Calu3 (cell line): ENCODE data around the gene CTXN3. TPM values are rescaled to one million over a fixed set of nuclear protein-coding genes. Genes with fewer than 3 reads are reported as not detected.
"Not testable (repeated sequence)": the region's sequence is repeated elsewhere in the genome, so short reads cannot be mapped to it uniquely, and the experiment has no call there.

ENCODE experiments used
- BruUV-seq: library from RNA; stranded (reverse); fragments of 400-500 nt; replicated peaks from 2 replicates; lab custom pipeline; 2021; lab: Mats Ljungman, UMichigan
- CTCF ChIA-PET: fragments of 300-600 bp; sonication (Branson Sonifier 250); formaldehyde crosslinking; loops from one replicate; lab custom pipeline; 2022; ENCODE audit warnings: antibody characterized with exemption; lab: Charles Lee
- DNase-seq: peaks from one replicate; pipeline ENCODE4 v3.0.0; 2022
- H3K27ac Mint-ChIP-seq: one replicate; pipeline ENCODE4 v1.8.0; 2022; ENCODE audit warnings: mixed read lengths; ENCODE audit not compliant: unreplicated experiment
- H3K27me3 Mint-ChIP-seq: one replicate; pipeline ENCODE4 v1.8.0; 2022; ENCODE audit warnings: mixed read lengths; ENCODE audit not compliant: unreplicated experiment
- H3K36me3 Mint-ChIP-seq: one replicate; pipeline ENCODE4 v1.8.0; 2022; ENCODE audit warnings: mild to moderate bottlenecking, moderate library complexity, mixed read lengths; ENCODE audit not compliant: insufficient read depth, unreplicated experiment
- H3K4me1 Mint-ChIP-seq: one replicate; pipeline ENCODE4 v1.8.0; 2022; ENCODE audit warnings: mild to moderate bottlenecking, low read depth, mixed read lengths; ENCODE audit not compliant: unreplicated experiment
- H3K4me3 Mint-ChIP-seq: one replicate; pipeline ENCODE4 v1.8.0; 2022; ENCODE audit warnings: mild to moderate bottlenecking, low read depth, moderate library complexity, mixed read lengths; ENCODE audit not compliant: unreplicated experiment
- H3K9me3 Mint-ChIP-seq: one replicate; pipeline ENCODE4 v1.8.0; 2022; ENCODE audit warnings: low read depth, mixed read lengths; ENCODE audit not compliant: unreplicated experiment
- CTCF ChIP-seq: fragments of 200-600 bp; IDR thresholded peaks from one replicate; pipeline ENCODE4 v1.8.0; 2022; ENCODE audit warnings: antibody characterized with exemption; ENCODE audit not compliant: unreplicated experiment
- intact Hi-C: fragments of 100-400 bp; cut with micrococcal nuclease; formaldehyde crosslinking; loops from one replicate; pipeline ENCODE4 v1.10.0; 2022; ENCODE audit not compliant: unreplicated experiment
- total RNA-seq: library from RNA; stranded (reverse); gene quantifications from 2 replicates; pipeline ENCODE4 v1.2.3, GENCODE V29; 2022

Gene CTXN3
- total RNA-seq, 1 experiment from 2014 or later, result not detected

GRCh38 chr5:127666043-127666716 is 17.3 kb downstream of the CTXN3 start:
- no TSS peak for BruUV-seq
- Mint-ChIP-seq H3K27me3 (peaks cover 13% of the 10 kb centered on the region), H3K9me3 (peaks cover 5% of the 10 kb centered on the region), H3K4me1 (no peaks in the 10 kb centered on the region), H3K36me3 (no peaks in the 10 kb centered on the region), H3K27ac (no peak overlapping the region), H3K4me3 (no peak overlapping the region)
- CTCF ChIA-PET, result no interaction called here
- intact Hi-C loops, result no loop called here
- no peak for TF ChIP-seq CTCF
- no peak for DNase-seq

- H3K27me3 Mint-ChIP-seq, result peaks cover 13% of the 10 kb centered on the region
- no peak for DNase-seq
- no peaks in the 10 kb centered on the region for H3K36me3 Mint-ChIP-seq
- H3K9me3 Mint-ChIP-seq, result peaks cover 5% of the 10 kb centered on the region
- H3K4me1 Mint-ChIP-seq, result no peaks in the 10 kb centered on the region
- H3K4me3 Mint-ChIP-seq, result no peak overlapping the region
- BruUV-seq, result no TSS peak
- CTCF ChIA-PET, result no interaction called here
- intact Hi-C loops, result no loop called here
- H3K27ac Mint-ChIP-seq, result no peak overlapping the region
- no peak for TF ChIP-seq CTCF
These were observed 19.0 kb downstream of the CTXN3 start for GRCh38 chr5:127667926-127668325.

GRCh38 chr5:127671218-127671617 is 22.3 kb downstream of the CTXN3 start:
- BruUV-seq, result no TSS peak
- H3K36me3 Mint-ChIP-seq, result no peaks in the 10 kb centered on the region
- peaks cover 5% of the 10 kb centered on the region for H3K9me3 Mint-ChIP-seq
- H3K27me3 Mint-ChIP-seq, result peaks cover 13% of the 10 kb centered on the region
- no peak for TF ChIP-seq CTCF
- CTCF ChIA-PET, result no interaction called here
- no peak overlapping the region for H3K4me3 Mint-ChIP-seq
- H3K27ac Mint-ChIP-seq, result no peak overlapping the region
- no peak for DNase-seq
- no peaks in the 10 kb centered on the region for H3K4me1 Mint-ChIP-seq
- intact Hi-C loops, result no loop called here

GRCh38 chr5:127673117-127673800 is 24.4 kb downstream of the CTXN3 start:
- Mint-ChIP-seq H3K4me1 (no peaks in the 10 kb centered on the region), H3K27me3 (peaks cover 13% of the 10 kb centered on the region), H3K27ac (no peak overlapping the region), H3K4me3 (no peak overlapping the region), H3K36me3 (no peaks in the 10 kb centered on the region), H3K9me3 (peaks cover 7% of the 10 kb centered on the region)
- BruUV-seq, result no TSS peak
- CTCF ChIA-PET, result interaction anchor here (0.6 kb wide), 1 partner anchor 683 kb away, joined by 6 read pairs; no protein-coding TSS in a partner anchor
- no peak for TF ChIP-seq CTCF
- intact Hi-C loops, result no loop called here
- no peak for DNase-seq

- CTCF ChIA-PET, DNase-seq, H3K27me3 Mint-ChIP-seq, H3K4me1 Mint-ChIP-seq, H3K27ac Mint-ChIP-seq, H3K4me3 Mint-ChIP-seq, H3K9me3 Mint-ChIP-seq, intact Hi-C loops, H3K36me3 Mint-ChIP-seq, BruUV-seq: not testable (repeated sequence)
These were observed 28.1 kb downstream of the CTXN3 start for GRCh38 chr5:127676951-127677350.

- H3K9me3 Mint-ChIP-seq, H3K36me3 Mint-ChIP-seq, H3K27me3 Mint-ChIP-seq, BruUV-seq, H3K4me1 Mint-ChIP-seq, CTCF ChIA-PET, intact Hi-C loops, DNase-seq, H3K4me3 Mint-ChIP-seq, H3K27ac Mint-ChIP-seq: not testable (repeated sequence)
These were observed 30.9 kb downstream of the CTXN3 start for GRCh38 chr5:127679691-127680330.
